GM03348 (cell line): Measurements from ENCODE around the gene PAM16.
A peak's percentile ranks its signal among the peaks of the same experiment; 100 is the strongest.

Source experiments
- DNase-seq: peaks from one replicate; pipeline ENCODE4 v3.0.0; 2012; ENCODE audit warnings: low spot score

PAM16 gene

DNA sequence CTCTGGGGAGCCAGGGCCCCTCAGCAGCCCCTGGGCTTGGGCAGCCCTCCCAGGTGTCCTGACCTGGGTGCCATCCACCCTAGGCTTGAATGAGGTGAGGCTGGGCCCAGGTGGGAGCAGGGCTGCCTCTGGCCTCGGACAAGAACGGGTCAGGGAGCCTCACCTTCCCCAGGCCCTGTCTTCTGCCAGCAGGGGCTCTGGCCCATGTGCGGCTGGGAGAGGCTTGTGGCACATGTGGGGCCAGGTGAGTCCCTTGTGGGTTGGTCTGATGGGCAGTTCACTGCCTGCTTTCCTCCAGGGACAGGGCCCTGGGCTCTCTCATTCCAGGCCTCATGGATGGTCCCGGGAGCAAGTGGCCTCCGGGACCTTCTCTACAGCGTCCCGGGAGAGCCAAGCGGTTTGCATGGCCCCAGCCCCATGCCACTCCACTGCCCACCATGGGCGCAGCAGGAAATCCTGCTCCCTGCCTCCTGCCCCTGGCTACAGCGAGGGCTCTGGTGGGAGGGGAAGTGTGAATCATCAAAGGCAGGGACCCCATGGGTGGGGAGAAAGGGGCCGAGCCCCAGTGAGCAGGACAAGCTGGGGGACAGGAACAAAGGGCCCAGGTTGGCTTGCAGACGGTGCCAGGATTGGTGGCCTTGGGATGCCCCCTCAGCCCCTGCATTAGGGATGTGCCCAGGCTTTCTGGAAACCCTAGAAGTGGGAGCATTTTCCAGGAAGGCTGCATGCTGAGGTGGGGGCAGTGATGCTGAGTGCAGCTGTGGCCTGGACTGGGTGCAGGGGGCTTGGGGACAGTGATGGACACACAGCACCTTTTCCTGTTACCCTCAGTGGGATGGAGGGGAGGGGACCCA lies 32.7 kb upstream of the PAM16 start:
- DNase-seq: no peak

DNA sequence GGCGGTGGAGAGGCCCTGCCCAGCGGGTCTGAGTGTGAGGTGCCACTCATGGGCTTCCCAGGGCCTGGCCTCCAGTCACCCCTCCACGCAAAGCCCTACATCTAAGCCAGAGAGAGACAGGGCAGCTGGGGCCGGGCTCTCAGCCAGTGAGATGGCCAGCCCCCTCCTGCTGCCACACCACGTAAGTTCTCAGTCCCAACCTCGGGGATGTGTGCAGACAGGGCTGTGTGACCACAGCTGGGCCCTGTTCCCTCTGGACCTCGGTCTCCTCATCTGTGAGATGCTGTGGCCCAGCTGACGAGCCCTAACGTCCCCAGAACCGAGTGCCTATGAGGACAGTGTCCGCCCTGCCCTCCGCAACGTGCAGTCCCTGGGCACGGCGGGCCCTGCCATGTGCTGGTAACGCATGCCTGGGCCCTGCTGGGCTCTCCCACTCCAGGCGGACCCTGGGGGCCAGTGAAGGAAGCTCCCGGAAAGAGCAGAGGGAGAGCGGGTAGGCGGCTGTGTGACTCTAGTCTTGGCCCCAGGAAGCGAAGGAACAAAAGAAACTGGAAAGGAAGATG lies 31.8 kb upstream of the PAM16 start:
- no peak for DNase-seq

DNA sequence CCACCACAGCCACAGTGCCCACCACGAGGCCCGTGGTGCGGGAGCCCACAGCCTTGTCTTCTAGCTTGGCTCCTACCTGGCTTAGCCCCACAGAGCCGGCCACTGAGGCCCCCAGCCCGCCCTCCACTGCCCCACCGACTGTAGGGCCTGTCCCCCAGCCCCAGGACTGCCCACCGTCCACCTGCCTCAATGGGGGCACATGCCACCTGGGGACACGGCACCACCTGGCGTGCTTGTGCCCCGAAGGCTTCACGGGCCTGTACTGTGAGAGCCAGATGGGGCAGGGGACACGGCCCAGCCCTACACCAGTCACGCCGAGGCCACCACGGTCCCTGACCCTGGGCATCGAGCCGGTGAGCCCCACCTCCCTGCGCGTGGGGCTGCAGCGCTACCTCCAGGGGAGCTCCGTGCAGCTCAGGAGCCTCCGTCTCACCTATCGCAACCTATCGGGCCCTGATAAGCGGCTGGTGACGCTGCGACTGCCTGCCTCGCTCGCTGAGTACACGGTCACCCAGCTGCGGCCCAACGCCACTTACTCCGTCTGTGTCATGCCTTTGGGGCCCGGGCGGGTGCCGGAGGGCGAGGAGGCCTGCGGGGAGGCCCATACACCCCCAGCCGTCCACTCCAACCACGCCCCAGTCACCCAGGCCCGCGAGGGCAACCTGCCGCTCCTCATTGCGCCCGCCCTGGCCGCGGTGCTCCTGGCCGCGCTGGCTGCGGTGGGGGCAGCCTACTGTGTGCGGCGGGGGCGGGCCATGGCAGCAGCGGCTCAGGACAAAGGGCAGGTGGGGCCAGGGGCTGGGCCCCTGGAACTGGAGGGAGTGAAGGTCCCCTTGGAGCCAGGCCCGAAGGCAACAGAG lies 31.0 kb upstream of the PAM16 start:
- no peak for DNase-seq

DNA sequence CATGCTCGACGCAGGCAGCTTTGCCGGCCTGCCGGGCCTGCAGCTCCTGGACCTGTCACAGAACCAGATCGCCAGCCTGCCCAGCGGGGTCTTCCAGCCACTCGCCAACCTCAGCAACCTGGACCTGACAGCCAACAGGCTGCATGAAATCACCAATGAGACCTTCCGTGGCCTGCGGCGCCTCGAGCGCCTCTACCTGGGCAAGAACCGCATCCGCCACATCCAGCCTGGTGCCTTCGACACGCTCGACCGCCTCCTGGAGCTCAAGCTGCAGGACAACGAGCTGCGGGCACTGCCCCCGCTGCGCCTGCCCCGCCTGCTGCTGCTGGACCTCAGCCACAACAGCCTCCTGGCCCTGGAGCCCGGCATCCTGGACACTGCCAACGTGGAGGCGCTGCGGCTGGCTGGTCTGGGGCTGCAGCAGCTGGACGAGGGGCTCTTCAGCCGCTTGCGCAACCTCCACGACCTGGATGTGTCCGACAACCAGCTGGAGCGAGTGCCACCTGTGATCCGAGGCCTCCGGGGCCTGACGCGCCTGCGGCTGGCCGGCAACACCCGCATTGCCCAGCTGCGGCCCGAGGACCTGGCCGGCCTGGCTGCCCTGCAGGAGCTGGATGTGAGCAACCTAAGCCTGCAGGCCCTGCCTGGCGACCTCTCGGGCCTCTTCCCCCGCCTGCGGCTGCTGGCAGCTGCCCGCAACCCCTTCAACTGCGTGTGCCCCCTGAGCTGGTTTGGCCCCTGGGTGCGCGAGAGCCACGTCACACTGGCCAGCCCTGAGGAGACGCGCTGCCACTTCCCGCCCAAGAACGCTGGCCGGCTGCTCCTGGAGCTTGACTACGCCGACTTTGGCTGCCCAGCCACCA lies 30.2 kb upstream of the PAM16 start:
- no peak for DNase-seq

DNA sequence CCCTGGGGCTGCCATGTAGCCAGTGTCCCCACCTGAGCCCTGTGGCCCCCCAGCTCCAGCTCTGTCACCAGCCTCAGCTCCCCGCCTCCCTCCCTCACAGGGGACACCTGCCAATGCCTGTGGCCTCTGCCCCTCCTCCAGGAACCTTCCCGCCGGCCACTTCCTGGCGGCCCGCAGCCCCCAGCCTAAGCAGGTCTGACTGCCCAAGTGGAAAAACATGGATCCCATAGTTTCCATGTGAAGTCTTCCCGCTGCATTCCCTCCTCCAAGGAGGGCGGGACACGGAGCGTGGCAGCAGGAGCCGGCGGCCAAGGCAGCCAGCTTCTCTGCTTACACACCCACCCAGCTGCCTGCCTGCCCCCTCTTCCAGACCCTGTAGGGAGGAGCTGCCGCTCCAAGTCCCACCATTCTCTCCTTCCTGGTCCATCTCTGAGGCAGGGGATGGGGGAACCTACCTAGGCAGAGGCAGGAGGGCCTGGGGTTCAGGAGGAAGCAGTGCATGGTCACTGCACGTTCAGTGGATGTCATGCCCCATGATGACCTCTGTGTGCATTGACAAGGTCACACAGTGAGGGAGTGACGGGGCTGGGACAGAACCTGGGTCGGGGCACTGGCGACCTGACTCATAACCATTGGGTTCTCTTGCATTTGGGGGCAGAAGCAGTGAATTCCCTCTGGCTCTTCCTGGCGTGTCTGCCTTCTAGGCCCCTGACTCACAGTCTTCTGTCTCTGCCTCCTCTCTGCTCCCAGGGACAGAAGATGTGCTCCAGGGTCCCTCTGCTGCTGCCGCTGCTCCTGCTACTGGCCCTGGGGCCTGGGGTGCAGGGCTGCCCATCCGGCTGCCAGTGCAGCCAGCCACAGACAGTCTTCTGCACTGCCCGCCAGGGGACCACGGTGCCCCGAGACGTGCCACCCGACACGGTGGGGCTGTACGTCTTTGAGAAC lies 29.3 kb upstream of the PAM16 start:
- no peak for DNase-seq

DNA sequence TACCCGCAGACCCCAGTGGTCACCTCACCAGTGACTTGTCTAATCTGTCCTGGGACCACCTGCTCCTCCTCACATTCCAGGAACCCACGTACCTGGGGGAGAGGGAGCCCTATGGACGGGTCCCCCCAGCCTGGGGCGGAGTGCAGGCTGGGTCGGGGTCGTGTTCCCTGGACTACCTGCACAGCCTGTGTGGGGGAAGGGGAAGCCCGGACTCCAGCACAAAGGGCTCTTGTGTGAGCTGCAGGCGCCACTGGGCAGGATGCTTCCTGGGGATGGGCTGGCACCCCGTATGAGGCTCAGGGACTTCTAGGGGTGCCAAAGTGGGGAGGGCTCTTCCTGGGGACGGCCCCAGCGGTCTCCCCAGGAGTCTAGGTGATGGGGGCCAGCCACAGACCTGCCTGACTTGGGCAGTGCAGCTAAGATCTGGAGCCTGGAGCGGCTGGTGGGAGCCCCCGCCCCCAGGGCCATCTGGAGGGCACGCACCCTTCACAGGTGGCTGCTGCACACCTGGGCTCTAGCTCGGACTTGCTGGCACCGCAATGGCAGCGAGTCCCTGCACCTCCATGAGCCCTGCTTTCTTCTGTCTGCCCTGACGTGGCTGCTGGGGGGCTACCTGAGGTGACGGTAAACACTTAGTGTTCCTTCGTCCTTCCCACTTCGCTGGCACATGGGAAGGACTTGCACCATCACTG lies 28.0 kb upstream of the PAM16 start:
- no peak for DNase-seq

DNA sequence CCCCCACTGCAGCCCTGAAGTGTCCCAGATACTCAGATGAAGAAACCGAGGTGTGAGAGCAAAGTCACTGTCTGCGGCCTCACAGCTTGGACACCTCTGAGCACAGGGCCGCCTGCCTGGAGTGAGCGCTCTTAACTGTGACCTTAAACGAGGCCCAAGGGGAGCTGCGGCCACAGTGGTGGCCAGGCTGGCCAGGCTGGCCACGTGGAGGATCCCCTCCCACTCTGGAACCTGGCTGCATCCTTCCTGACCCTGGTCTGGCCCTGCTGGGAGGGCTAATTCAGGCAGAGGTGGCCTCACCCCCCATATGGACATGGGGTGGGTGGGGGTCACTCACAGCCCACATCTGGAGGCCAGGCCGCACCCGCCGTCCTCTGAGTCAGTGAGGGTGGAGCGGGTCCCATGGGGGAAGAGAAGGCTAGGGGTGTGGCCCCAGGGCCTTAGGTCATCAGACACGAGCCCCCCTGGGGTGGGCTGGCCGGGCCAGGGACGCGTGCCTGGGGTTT lies 27.1 kb upstream of the PAM16 start:
- peak; percentile 80 for DNase-seq

DNA sequence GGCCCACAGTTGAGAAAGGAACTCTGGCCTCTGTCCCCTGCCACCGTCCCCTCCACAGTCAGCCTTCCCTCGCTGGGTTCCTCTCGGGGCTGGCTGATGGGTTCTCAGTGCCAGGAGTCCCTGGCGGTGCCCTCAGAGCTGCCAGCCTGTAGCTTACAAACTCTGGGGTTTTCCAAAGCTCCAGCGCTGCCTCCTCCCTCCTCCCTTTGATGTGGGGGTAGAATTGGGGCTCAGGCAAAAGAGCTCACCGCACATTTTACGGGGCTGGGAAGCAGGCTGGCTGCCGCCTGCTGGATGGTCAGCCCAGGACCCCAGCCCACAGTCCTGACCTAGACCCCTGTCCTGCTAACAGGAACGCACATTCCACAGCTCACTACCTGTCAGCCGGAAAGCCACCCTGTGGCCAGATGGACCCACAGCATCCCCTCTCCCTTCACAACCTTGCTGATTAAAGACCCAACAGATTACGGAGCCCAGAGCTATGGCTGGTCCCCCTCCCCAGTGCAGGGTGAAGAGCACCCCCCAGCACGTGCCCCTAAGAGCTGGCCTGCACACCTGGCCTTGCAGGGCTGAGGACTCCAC lies 26.5 kb upstream of the PAM16 start:
- no peak for DNase-seq

DNA sequence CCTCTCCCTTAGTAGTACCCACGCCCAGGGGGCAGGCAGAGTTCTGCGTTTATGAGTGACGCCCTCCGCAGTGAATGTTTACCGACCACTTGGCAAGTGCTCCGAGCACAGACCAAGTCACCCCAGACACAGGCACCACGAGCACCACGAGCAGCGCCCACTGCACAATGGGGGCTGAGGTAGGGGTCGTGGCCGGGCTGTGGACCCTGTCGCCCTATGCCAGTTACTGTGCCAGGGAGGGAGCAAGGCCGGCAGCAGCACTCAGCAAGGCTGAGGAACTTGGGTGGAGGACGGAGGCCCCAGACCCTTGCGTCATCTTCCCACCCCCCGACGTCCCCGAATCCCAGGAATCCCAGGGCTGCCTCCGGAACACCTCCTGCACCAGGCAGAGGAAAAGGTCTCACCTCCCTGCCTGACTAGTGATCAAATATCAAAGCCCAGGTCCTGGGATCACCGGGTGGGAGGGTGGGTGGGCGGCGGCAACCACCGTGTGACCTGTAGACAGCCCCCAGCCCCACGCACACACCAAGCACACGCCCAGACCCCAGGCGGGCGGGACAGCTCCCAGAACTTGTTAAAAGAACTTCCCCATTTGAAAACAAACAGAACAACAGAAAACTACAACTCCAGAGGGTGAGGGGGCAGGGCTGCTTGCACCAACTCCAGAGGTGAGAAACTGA lies 25.9 kb upstream of the PAM16 start:
- DNase-seq: peak; percentile 53

DNA sequence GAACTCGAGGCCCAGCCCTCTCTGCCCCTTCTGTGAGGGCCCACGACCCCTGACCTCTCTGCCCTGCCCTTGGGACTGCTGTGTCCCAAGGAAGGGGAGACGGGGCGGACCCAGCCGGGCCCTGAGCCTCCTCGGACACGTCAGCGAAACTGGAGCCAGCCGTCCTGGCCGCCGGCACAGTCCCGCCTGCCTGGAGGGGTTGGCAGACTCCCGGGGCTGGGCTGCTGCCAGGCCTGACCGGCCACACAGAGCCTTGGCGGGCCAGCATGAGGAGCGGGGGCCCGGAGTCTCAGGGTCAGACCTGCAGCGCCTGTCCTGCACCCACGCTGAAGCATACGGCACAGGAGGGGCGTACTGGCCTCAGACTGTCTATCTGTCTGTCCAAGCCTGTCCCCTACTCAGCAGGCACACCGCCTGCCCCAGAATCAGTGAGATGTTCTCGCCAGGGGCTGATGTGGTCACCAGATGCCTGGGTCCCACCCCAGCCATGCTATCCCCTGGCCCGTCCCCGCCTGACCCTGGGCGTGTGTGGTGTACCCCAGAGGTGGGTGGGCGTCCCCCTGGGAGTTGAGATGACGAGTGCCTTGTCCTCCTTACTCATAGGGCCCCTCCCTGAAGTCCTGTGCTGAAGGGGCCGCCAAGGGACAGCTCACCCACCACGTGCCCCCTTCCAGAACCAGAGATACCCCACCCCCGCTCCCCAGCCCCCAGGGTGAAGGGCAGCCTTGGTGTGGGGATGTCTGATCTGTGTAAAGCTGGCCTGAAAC lies 25.2 kb upstream of the PAM16 start:
- DNase-seq: peak; percentile 91

DNA sequence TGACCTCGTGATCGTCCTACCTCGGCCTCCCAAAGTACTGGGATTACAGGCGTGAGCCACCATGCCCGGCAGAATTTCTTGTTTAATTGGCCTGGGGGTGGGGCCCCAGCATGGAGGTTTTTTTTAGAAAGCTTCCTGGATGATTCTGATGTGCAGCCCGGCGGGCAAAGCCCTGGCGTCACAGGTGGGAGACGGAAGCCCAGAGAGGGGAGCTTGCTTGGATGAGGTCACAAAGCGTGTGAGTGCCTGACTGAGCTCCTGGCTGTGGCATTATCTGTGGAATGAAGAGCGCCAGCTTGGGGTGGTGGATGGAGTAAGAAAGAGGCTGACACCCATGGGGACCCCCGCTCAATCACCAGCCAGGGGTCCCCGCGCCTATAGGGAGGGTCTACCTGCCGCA lies 24.6 kb upstream of the PAM16 start:
- no peak for DNase-seq

DNA sequence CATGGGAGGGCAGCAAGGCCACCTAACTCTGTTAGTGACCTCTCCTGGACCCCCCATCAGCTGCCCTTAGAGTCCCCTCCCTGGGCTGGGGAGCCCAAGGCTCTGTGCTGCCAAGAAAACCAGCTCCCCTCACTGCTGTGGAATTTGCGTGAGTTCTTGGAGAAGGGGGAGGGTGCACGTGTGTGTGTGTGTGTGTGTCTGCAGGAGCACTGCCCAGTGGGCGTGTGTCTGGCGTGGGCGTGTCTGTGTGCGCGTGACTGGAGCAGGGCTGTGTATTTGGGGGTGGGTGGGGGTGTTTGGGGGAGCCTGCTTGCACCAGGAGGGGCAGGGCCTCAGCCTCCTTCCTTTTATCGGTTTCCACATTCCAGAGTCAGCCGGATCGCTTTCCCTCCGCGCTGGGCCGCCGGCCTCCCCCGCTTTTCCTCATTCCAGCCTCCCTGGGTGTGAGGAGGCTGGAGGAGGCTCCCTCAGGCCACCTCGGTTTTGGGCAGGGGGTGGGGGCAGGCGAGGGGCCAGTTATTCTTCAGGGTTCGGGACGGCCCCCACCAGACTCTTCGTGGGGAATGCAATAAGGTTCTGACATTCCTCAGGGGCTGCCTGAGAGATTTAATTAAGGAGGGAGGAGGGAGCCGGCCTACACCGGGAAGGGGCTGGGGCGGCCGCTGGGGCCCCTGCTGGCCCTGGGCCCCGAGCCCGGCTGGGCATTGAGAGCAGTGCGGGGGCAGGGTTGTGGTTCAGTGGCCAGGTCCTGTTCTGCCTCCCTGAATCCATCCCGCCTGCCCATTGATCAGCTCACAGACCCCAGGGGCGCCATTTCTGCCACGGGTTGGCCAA lies 23.0 kb upstream of the PAM16 start:
- peak; percentile 92 for DNase-seq

DNA sequence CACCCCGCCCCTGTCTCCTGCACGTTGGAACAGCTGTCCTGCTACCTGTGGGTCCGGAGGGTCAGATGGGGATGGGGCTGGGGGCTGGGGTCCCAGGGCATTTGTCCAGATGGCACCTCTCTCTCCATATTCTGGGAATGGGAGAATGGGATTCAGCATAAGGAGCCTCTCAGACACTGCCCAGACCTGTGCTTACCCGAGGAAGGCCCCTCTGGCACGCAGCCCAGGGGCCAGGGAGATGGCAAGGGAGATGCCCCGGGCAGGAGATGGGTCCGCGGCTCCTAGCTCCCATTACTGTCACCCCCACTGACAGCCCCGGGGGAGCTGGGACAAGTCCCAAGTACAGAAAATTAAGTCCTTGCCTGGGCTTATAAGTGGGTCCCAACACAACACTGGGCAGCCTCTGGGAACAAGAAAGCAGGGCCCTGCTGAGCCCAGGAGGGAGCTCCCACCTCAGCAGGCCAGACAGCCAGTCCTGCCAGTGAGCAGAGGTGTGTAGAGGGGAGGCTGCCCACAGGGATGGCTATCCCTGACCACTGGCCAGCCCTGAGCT lies 22.3 kb upstream of the PAM16 start:
- peak; percentile 48 for DNase-seq

DNA sequence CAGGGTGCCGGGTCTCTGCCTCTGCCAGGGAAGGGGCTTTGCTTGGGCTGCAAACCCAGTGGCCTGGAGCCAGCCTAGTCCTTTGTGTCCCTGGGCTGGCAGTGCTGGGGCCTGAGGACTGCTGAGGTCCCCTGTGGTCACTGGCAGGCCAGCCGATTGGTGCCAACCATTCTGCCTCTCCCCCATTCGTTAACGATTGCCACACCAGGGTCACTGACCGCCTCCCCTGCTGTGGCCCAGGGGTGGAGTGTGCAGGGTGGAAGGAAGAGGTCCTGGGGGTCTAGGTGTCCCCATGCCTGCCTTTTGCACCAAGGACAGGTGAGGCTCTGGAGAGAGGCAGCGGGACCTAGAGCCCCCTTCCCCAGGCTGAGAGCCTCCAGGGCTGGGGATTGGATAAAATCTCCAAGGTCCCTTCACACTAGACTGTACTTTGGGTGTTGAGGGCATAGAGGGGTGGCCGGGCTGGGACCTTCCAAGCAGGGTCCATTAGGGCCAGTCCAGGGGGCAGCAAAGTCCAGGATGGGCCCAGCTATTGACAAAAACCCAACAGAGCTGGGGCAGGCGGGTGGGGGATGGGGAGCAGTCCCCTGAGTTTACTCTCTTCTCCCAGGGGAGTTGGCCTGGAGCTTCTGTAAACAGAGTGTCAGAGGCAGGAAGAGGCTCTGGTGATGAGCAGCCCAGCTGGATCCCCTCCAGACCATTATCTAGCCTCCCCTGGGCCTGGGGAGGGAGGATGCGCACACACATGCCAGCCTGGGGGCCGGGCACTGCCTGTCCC lies 21.6 kb upstream of the PAM16 start:
- peak; percentile 88 for DNase-seq

DNA sequence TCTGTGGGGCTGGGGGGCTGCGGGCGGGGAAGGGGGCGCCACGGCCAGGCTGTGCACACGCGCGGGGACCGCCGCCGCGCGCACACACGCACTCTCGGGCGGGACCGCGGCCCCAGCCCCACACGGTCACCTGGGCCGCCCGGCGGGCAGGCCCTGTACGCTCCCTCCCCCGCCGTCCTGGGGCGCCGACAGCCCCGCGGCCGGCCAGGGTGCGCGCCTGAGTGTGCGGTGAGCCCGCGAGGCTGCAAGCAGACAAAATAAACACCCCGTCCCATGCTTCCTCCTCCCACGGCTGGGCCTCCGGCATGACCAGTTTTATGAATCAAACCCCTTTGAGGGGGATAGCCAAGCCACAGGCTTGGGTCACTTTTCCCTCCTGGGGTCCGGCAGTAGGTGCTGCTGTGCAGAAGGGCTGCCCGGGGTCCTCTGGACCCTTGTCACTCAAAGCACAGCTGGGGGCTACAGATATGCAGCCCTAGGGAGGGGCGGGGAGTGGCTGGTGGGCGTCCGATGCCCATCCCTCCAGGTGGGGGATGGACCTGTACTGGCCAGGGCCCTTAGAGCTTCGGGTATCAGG lies 21.0 kb upstream of the PAM16 start:
- DNase-seq: peak; percentile 56
